GM23338 (cell line): ENCODE measurements around the gene GJA1. TPM values are rescaled to one million over a fixed set of nuclear protein-coding genes. Genes with fewer than 3 reads are reported as not detected.

Experiments
- ATAC-seq: fragments of 200-7000 bp; cut with Tn5 transposase; 3 replicates; pipeline ENCODE4 v1.9.1; 2020
- DNase-seq: peaks from one replicate; pipeline ENCODE4 v3.0.0-alpha.2; 2015; ENCODE audit warnings: low spot score
- H2AFZ ChIP-seq: fragments of 200-600 bp; sonication (generic); 2 replicates; pipeline ENCODE4 v1.8.0; 2016; ENCODE audit warnings: antibody characterized with exemption, mild to moderate bottlenecking, moderate library complexity
- H3F3A ChIP-seq: fragments of 200-600 bp; sonication (generic); replicated peaks from 2 replicates; pipeline ENCODE4 v1.8.0; 2017; ENCODE audit warnings: antibody characterized with exemption, mixed run types, low read depth
- H3K27ac ChIP-seq: fragments of 200-600 bp; sonication (generic); 2 replicates; pipeline ENCODE4 v1.6.1; 2016; ENCODE audit warnings: low read depth
- H3K27me3 ChIP-seq: fragments of 200-600 bp; sonication (generic); 2 replicates; pipeline ENCODE4 v1.8.0; 2016; ENCODE audit warnings: mild to moderate bottlenecking, mixed run types, moderate library complexity; ENCODE audit not compliant: insufficient read depth
- H3K36me3 ChIP-seq: fragments of 200-600 bp; sonication (generic); 2 replicates; pipeline ENCODE4 v1.8.0; 2016; ENCODE audit warnings: mild to moderate bottlenecking; ENCODE audit not compliant: insufficient read depth
- H3K4me1 ChIP-seq: fragments of 200-600 bp; sonication (generic); 2 replicates; pipeline ENCODE4 v1.8.0; 2016; ENCODE audit warnings: mild to moderate bottlenecking, moderate library complexity; ENCODE audit not compliant: insufficient read depth
- H3K4me2 ChIP-seq: fragments of 200-600 bp; sonication (generic); 2 replicates; pipeline ENCODE4 v1.7.1; 2017; ENCODE audit warnings: mixed run types
- H3K4me3 ChIP-seq: fragments of 200-600 bp; sonication (generic); 2 replicates; pipeline ENCODE4 v1.6.1; 2016; ENCODE audit warnings: mixed run types
- H3K79me2 ChIP-seq: fragments of 200-600 bp; sonication (generic); replicated peaks from 2 replicates; pipeline ENCODE4 v1.8.0; 2017; ENCODE audit warnings: mild to moderate bottlenecking; ENCODE audit not compliant: insufficient read depth
- H3K9me2 ChIP-seq: fragments of 200-600 bp; sonication (generic); 2 replicates; pipeline ENCODE4 v1.8.0; 2017; ENCODE audit not compliant: insufficient read depth
- H4K20me1 ChIP-seq: fragments of 200-600 bp; sonication (generic); replicated peaks from 2 replicates; pipeline ENCODE4 v1.8.0; 2017; ENCODE audit warnings: mild to moderate bottlenecking; ENCODE audit not compliant: insufficient read depth
- H3K27ac Mint-ChIP-seq: 2 replicates; pipeline ENCODE4 v1.8.0; 2020; ENCODE audit warnings: inconsistent platforms, mild to moderate bottlenecking, moderate library complexity, mixed read lengths
- H3K27me3 Mint-ChIP-seq: 3 replicates; pipeline ENCODE4 v1.8.0; 2022; ENCODE audit warnings: low read depth, mild to moderate bottlenecking, moderate library complexity, mixed read lengths, inconsistent platforms; ENCODE audit not compliant: insufficient read depth, poor library complexity
- H3K36me3 Mint-ChIP-seq: 3 replicates; pipeline ENCODE4 v1.8.0; 2021; ENCODE audit warnings: low read depth, mild to moderate bottlenecking, inconsistent platforms, moderate library complexity, mixed read lengths
- H3K4me1 Mint-ChIP-seq: 3 replicates; pipeline ENCODE4 v1.8.0; 2020; ENCODE audit warnings: mild to moderate bottlenecking, inconsistent platforms, mixed read lengths
- H3K4me3 Mint-ChIP-seq: 3 replicates; pipeline ENCODE4 v1.8.0; 2021; ENCODE audit warnings: moderate library complexity, mild to moderate bottlenecking, inconsistent platforms, mixed read lengths
- H3K9me3 Mint-ChIP-seq: 3 replicates; pipeline ENCODE4 v1.8.0; 2020; ENCODE audit warnings: moderate library complexity, mild to moderate bottlenecking, inconsistent platforms, mixed read lengths
- CREB1 ChIP-seq: fragments of 250-450 bp; sonication (Bioruptor Pico); IDR thresholded peaks from 2 replicates; pipeline ENCODE4 v1.5.0; 2020; ENCODE audit warnings: low read depth, mild to moderate bottlenecking, moderate library complexity
- EZH2 ChIP-seq: fragments of 200-600 bp; sonication (generic); IDR thresholded peaks from one replicate; pipeline ENCODE4 v1.8.0; 2017; ENCODE audit warnings: antibody characterized with exemption, mild to moderate bottlenecking, low read depth; ENCODE audit not compliant: unreplicated experiment
- EZH2phosphoT487 ChIP-seq: fragments of 200-600 bp; sonication (generic); IDR thresholded peaks from one replicate; pipeline ENCODE4 v1.8.1; 2018; ENCODE audit warnings: antibody characterized with exemption; ENCODE audit not compliant: unreplicated experiment
- JUNB ChIP-seq: IDR thresholded peaks from one replicate; pipeline ENCODE4 v1.6.1; 2016; ENCODE audit warnings: antibody characterized with exemption; ENCODE audit not compliant: unreplicated experiment
- NANOG ChIP-seq: IDR thresholded peaks from 2 replicates; pipeline ENCODE4 v1.6.1; 2016; ENCODE audit warnings: antibody characterized with exemption, borderline replicate concordance
- POLR2AphosphoS5 ChIP-seq: IDR thresholded peaks from 2 replicates; pipeline ENCODE4 v1.6.1; 2016; ENCODE audit warnings: antibody characterized with exemption, low read depth
- STAT1 ChIP-seq: IDR thresholded peaks from one replicate; pipeline ENCODE4 v1.6.1; 2016; ENCODE audit warnings: antibody characterized with exemption; ENCODE audit not compliant: unreplicated experiment
- ZNF114 ChIP-seq: fragments of 250-450 bp; sonication (Bioruptor Pico); IDR thresholded peaks from 2 replicates; pipeline ENCODE4 v1.5.0; 2020; ENCODE audit warnings: mild to moderate bottlenecking, moderate library complexity
- ZNF331 ChIP-seq: fragments of 250-450 bp; sonication (Bioruptor Pico); IDR thresholded peaks from 2 replicates; pipeline ENCODE4 v1.5.0; 2020; ENCODE audit warnings: low read depth, mild to moderate bottlenecking, moderate library complexity
- polyA plus RNA-seq: library from polyadenylated mRNA; unstranded; fragments of >200 nt; fragmentation: Nextera tagmentation; extraction: Ambion mirVana; gene quantifications from 2 replicates; pipeline ENCODE4 v1.2.1, GENCODE V29; 2016
- total RNA-seq: library from RNA; depleted of rRNA; stranded (reverse); fragments of >200 nt; shearing (Covaris generic); gene quantifications from 2 replicates; pipeline ENCODE4 v1.2.3, GENCODE V29; 2014
- TF ChIP-seq, protein P1 (sequence below): IDR thresholded peaks from one replicate; pipeline ENCODE4 v1.6.1; 2018; ENCODE audit warnings: antibody characterized with exemption; ENCODE audit not compliant: unreplicated experiment
- TF ChIP-seq, protein P2 (sequence below): fragments of 250-450 bp; sonication (Bioruptor Pico); IDR thresholded peaks from 2 replicates; pipeline ENCODE4 v1.5.0; 2020; ENCODE audit warnings: mild to moderate bottlenecking, moderate library complexity
- TF ChIP-seq, protein P3 (sequence below): IDR thresholded peaks from 2 replicates; pipeline ENCODE4 v1.6.1; 2016; ENCODE audit warnings: antibody characterized with exemption
- TF ChIP-seq, protein P4 (sequence below), 2 experiments: fragments of 200-600 bp in 1 of 2; sonication (generic) in 1 of 2; conservative IDR thresholded peaks; 2 replicates each; pipeline versions ENCODE4 v1.5.1 to v1.6.1; 2016 to 2017; ENCODE audit warnings: antibody characterized with exemption in 2 of 2, low read depth in 2 of 2, mild to moderate bottlenecking in 2 of 2, moderate library complexity in 1 of 2

GJA1 gene
- total and polyA plus RNA-seq, 2 experiments from 2014 or later, result 262 to 609 TPM

DNA sequence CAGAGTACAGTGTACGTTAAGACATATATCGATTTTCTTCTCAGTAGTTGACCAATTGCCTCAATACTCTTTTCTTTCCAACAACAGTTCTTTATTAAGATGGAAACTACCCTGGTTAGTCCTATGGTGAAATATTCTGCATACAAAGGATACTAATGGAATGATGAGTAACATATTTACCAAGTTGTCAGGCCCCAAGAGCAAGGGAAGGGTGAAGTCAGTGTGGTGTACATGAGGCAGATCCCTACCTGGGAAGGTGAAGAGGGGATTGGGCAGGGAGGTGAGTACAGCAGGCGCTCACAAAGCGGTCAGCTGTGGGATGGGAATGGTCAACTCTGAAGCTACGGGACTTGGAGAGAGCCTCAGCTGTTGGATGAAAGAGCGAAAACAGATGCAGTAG, 29.7 kb downstream of the GJA1 start:
- TF ChIP-seq CREB1 (CRISPR knock-in tag), result no peak
- TF ChIP-seq EZH2phosphoT487, result no peak
- TF ChIP-seq, protein P1, sequence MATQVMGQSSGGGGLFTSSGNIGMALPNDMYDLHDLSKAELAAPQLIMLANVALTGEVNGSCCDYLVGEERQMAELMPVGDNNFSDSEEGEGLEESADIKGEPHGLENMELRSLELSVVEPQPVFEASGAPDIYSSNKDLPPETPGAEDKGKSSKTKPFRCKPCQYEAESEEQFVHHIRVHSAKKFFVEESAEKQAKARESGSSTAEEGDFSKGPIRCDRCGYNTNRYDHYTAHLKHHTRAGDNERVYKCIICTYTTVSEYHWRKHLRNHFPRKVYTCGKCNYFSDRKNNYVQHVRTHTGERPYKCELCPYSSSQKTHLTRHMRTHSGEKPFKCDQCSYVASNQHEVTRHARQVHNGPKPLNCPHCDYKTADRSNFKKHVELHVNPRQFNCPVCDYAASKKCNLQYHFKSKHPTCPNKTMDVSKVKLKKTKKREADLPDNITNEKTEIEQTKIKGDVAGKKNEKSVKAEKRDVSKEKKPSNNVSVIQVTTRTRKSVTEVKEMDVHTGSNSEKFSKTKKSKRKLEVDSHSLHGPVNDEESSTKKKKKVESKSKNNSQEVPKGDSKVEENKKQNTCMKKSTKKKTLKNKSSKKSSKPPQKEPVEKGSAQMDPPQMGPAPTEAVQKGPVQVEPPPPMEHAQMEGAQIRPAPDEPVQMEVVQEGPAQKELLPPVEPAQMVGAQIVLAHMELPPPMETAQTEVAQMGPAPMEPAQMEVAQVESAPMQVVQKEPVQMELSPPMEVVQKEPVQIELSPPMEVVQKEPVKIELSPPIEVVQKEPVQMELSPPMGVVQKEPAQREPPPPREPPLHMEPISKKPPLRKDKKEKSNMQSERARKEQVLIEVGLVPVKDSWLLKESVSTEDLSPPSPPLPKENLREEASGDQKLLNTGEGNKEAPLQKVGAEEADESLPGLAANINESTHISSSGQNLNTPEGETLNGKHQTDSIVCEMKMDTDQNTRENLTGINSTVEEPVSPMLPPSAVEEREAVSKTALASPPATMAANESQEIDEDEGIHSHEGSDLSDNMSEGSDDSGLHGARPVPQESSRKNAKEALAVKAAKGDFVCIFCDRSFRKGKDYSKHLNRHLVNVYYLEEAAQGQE, result no peak
- TF ChIP-seq, protein P2, sequence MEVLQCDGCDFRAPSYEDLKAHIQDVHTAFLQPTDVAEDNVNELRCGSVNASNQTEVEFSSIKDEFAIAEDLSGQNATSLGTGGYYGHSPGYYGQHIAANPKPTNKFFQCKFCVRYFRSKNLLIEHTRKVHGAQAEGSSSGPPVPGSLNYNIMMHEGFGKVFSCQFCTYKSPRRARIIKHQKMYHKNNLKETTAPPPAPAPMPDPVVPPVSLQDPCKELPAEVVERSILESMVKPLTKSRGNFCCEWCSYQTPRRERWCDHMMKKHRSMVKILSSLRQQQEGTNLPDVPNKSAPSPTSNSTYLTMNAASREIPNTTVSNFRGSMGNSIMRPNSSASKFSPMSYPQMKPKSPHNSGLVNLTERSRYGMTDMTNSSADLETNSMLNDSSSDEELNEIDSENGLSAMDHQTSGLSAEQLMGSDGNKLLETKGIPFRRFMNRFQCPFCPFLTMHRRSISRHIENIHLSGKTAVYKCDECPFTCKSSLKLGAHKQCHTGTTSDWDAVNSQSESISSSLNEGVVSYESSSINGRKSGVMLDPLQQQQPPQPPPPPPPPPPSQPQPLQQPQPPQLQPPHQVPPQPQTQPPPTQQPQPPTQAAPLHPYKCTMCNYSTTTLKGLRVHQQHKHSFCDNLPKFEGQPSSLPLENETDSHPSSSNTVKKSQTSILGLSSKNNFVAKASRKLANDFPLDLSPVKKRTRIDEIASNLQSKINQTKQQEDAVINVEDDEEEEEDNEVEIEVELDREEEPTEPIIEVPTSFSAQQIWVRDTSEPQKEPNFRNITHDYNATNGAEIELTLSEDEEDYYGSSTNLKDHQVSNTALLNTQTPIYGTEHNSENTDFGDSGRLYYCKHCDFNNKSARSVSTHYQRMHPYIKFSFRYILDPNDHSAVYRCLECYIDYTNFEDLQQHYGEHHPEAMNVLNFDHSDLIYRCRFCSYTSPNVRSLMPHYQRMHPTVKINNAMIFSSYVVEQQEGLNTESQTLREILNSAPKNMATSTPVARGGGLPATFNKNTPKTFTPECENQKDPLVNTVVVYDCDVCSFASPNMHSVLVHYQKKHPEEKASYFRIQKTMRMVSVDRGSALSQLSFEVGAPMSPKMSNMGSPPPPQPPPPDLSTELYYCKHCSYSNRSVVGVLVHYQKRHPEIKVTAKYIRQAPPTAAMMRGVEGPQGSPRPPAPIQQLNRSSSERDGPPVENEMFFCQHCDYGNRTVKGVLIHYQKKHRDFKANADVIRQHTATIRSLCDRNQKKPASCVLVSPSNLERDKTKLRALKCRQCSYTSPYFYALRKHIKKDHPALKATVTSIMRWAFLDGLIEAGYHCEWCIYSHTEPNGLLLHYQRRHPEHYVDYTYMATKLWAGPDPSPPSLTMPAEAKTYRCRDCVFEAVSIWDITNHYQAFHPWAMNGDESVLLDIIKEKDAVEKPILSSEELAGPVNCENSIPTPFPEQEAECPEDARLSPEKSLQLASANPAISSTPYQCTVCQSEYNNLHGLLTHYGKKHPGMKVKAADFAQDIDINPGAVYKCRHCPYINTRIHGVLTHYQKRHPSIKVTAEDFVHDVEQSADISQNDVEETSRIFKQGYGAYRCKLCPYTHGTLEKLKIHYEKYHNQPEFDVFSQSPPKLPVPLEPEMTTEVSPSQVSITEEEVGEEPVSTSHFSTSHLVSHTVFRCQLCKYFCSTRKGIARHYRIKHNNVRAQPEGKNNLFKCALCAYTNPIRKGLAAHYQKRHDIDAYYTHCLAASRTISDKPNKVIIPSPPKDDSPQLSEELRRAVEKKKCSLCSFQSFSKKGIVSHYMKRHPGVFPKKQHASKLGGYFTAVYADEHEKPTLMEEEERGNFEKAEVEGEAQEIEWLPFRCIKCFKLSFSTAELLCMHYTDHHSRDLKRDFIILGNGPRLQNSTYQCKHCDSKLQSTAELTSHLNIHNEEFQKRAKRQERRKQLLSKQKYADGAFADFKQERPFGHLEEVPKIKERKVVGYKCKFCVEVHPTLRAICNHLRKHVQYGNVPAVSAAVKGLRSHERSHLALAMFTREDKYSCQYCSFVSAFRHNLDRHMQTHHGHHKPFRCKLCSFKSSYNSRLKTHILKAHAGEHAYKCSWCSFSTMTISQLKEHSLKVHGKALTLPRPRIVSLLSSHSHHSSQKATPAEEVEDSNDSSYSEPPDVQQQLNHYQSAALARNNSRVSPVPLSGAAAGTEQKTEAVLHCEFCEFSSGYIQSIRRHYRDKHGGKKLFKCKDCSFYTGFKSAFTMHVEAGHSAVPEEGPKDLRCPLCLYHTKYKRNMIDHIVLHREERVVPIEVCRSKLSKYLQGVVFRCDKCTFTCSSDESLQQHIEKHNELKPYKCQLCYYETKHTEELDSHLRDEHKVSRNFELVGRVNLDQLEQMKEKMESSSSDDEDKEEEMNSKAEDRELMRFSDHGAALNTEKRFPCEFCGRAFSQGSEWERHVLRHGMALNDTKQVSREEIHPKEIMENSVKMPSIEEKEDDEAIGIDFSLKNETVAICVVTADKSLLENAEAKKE, result no peak
- no peak for TF ChIP-seq EZH2
- no peak for TF ChIP-seq POLR2AphosphoS5
- no peak for TF ChIP-seq STAT1
- no peak for TF ChIP-seq NANOG
- no peak for TF ChIP-seq ZNF114 (CRISPR knock-in tag)
- no peak for TF ChIP-seq ZNF331 (CRISPR knock-in tag)
- TF ChIP-seq, protein P3, sequence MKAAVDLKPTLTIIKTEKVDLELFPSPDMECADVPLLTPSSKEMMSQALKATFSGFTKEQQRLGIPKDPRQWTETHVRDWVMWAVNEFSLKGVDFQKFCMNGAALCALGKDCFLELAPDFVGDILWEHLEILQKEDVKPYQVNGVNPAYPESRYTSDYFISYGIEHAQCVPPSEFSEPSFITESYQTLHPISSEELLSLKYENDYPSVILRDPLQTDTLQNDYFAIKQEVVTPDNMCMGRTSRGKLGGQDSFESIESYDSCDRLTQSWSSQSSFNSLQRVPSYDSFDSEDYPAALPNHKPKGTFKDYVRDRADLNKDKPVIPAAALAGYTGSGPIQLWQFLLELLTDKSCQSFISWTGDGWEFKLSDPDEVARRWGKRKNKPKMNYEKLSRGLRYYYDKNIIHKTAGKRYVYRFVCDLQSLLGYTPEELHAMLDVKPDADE, result no peak
- TF ChIP-seq, protein P4, sequence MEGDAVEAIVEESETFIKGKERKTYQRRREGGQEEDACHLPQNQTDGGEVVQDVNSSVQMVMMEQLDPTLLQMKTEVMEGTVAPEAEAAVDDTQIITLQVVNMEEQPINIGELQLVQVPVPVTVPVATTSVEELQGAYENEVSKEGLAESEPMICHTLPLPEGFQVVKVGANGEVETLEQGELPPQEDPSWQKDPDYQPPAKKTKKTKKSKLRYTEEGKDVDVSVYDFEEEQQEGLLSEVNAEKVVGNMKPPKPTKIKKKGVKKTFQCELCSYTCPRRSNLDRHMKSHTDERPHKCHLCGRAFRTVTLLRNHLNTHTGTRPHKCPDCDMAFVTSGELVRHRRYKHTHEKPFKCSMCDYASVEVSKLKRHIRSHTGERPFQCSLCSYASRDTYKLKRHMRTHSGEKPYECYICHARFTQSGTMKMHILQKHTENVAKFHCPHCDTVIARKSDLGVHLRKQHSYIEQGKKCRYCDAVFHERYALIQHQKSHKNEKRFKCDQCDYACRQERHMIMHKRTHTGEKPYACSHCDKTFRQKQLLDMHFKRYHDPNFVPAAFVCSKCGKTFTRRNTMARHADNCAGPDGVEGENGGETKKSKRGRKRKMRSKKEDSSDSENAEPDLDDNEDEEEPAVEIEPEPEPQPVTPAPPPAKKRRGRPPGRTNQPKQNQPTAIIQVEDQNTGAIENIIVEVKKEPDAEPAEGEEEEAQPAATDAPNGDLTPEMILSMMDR (conservative IDR thresholded peaks at IDR 0.05; ENCODE audit: low read depth in 2 of 2), result no peak
- no peak for TF ChIP-seq JUNB
- Mint-ChIP-seq H3K27ac (no peak overlapping the region), H3K36me3 (peaks cover 4% of the 10 kb centered on the region; the same call in 1 of the 3 replicates), H3K4me1 (no peaks in the 10 kb centered on the region), H3K27me3 (peaks cover 4% of the 10 kb centered on the region), H3K9me3 (peaks cover 7% of the 10 kb centered on the region; the same call in 2 of the 3 replicates), H3K4me3 (no peak overlapping the region)
- Histone ChIP-seq H4K20me1 (no peaks in the 10 kb centered on the region), H2AFZ (peak overlapping the region; percentile 57; the same call in 1 of the 2 replicates), H3K27ac (no peak overlapping the region), H3K79me2 (no peaks in the 10 kb centered on the region), H3K9me2 (no peaks in the 10 kb centered on the region), H3K4me3 (no peak overlapping the region), H3K36me3 (no peaks in the 10 kb centered on the region), H3K27me3 (no peaks in the 10 kb centered on the region), H3K4me1 (no peaks in the 10 kb centered on the region), H3K4me2 (no peak overlapping the region), H3F3A (no peaks in the 10 kb centered on the region)
- ATAC-seq (no peak), DNase-seq (no peak)
